Prostate gland (tissue), 2 donors: Measurements from ENCODE around the gene UNC5C. TPM values are rescaled to one million over a fixed set of nuclear protein-coding genes. Genes with fewer than 3 reads are reported as not detected.
A peak's percentile ranks its signal among the peaks of the same experiment; 100 is the strongest.

Experiments
- DNase-seq: peaks from one replicate; pipeline ENCODE4 v3.0.0-alpha.2; 2019; ENCODE audit warnings: low spot score
- H3K27ac ChIP-seq, 2 donors: fragments of 200-600 bp; sonication (generic); 2 replicates each; pipeline ENCODE4 v1.5.1; 2017 to 2019
- H3K27me3 ChIP-seq: fragments of 200-600 bp; sonication (generic); replicated peaks from 2 replicates; pipeline ENCODE4 v1.5.1; 2019; ENCODE audit not compliant: insufficient read depth
- H3K36me3 ChIP-seq, 2 donors: fragments of 200-600 bp; sonication (generic); 1 replicate in 1 of 2; 2 replicates in 1 of 2; pipeline versions ENCODE4 v1.5.1 to v1.8.1; 2017 to 2019
- H3K4me1 ChIP-seq: fragments of 200-600 bp; sonication (generic); replicated peaks from 2 replicates; pipeline ENCODE4 v1.5.1; 2019
- H3K4me3 ChIP-seq, 2 donors: fragments of 200-600 bp; sonication (generic); 2 replicates each; pipeline ENCODE4 v1.5.1; 2017 to 2019
- H3K9me3 ChIP-seq: fragments of 200-600 bp; sonication (generic); 2 replicates; pipeline ENCODE4 v1.5.1; 2017
- CTCF ChIP-seq, 4 experiments: fragments of 200-600 bp in 2 of 4; fragments of 450-650 bp in 2 of 4; sonication (generic) in 2 of 4; IDR thresholded peaks; 1 replicate in 3 of 4; 2 replicates in 1 of 4; pipeline ENCODE4 v1.5.1; 2016 to 2019; ENCODE audit warnings: antibody characterized with exemption in 4 of 4, mild to moderate bottlenecking in 2 of 4, moderate library complexity in 2 of 4
- POLR2A ChIP-seq: fragments of 450-650 bp; IDR thresholded peaks from one replicate; pipeline ENCODE4 v1.6.1; 2016; ENCODE audit warnings: antibody characterized with exemption, mild to moderate bottlenecking
- POLR2AphosphoS5 ChIP-seq: sonication (generic); formaldehyde crosslinking; IDR thresholded peaks from one replicate; pipeline ENCODE4 v1.6.1; 2017; ENCODE audit warnings: antibody characterized with exemption
- WGBS: methylation state at CpG from one replicate; pipeline ENCODE4 v1.1.5; 2018; 5-methylcytosine and 5-hydroxymethylcytosine counted together
- intact Hi-C: fragments of 100-400 bp; cut with DNase I; formaldehyde crosslinking; loops from one replicate; pipeline ENCODE4 v1.14.2; 2022
- total RNA-seq, 2 donors: library from RNA; depleted of rRNA; stranded (reverse); fragments of >200 nt; gene quantifications; one replicate each; pipeline ENCODE4 v1.1.0, GENCODE V29; 2016

Gene UNC5C
- total RNA-seq, 2 donors from 2014 or later = 1.8 to 15.5 TPM

DNA sequence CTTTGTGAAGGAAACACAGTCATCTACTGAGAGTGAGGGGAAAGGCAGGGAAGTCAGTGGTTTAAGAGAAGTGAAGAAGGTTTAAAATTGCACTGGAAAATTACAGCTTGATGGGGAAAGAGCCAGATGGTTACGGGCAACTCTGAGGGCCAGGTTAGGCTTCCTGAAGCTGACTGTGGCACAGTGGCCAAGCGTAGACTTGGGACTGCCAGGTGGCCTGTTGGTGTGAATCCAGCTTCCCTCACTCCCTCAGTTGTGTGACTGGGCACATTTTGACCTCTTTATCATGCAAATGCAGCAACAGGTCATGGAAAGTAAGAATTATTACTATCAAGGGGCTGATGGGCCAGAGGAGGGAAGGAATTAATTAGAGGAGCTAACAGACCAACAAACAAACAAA lies 390.1 kb downstream of the UNC5C start:
- Histone ChIP-seq H3K36me3 (no peaks in the 10 kb centered on the region), H3K27me3 (no peaks in the 10 kb centered on the region), H3K4me3 (no peak overlapping the region), H3K9me3 (no peaks in the 10 kb centered on the region), H3K4me1 (no peaks in the 10 kb centered on the region), H3K27ac (no peak overlapping the region)
- TF ChIP-seq POLR2AphosphoS5 (no peak), POLR2A (no peak), CTCF (IDR thresholded peaks at IDR 0.05) (no peak)
- intact Hi-C loops = loop anchor here (10.0 kb wide), 1 partner anchor 1996 kb away; no protein-coding TSS in a partner anchor
- 98% methylated on average over 2 of the region's 2 CpGs for WGBS
- DNase-seq = no peak

- Histone ChIP-seq H3K27me3 (no peaks in the 10 kb centered on the region), H3K27ac (no peak overlapping the region), H3K4me1 (no peaks in the 10 kb centered on the region), H3K36me3 (no peaks in the 10 kb centered on the region), H3K4me3 (no peak overlapping the region), H3K9me3 (no peaks in the 10 kb centered on the region)
- intact Hi-C loops = loop anchor here (10.0 kb wide), 1 partner anchor 1997 kb away; no protein-coding TSS in a partner anchor
- DNase-seq = no peak
- 92% methylated on average over 2 of the region's 2 CpGs for WGBS
- TF ChIP-seq CTCF (IDR thresholded peaks at IDR 0.05) = no peak
- no peak for TF ChIP-seq POLR2AphosphoS5
- no peak for TF ChIP-seq POLR2A
Measured at GRCh38 chr4:95158045-95158444, 390.7 kb downstream of the UNC5C start.

DNA sequence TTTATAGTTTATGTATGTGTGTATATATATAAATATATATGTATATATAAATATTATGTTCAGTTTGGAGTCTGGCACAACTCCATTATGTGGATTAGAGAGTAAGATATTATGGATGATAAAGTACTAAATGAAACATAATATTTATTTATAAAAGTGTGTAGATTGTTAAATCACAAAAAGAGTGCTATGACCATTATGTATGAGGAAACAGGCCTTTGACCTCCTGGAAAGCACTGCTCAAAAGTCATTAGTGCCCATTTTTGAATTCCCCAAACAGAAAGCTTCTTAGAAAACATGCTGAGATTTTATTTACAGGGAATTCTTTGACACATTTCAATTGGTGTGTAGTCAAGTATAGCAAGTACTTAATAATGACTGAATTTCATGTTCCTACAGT lies 391.2 kb downstream of the UNC5C start:
- TF ChIP-seq POLR2AphosphoS5 (no peak), CTCF (IDR thresholded peaks at IDR 0.05) (no peak), POLR2A (no peak)
- no peaks in the 10 kb centered on the region for H3K27me3 ChIP-seq
- H3K4me1 ChIP-seq = no peaks in the 10 kb centered on the region
- intact Hi-C loops = loop anchor here (10.0 kb wide), 1 partner anchor 1997 kb away; no protein-coding TSS in a partner anchor
- H3K27ac ChIP-seq = no peak overlapping the region
- no peaks in the 10 kb centered on the region for H3K36me3 ChIP-seq
- H3K4me3 ChIP-seq = no peak overlapping the region
- no peak for DNase-seq
- no peaks in the 10 kb centered on the region for H3K9me3 ChIP-seq

- no peaks in the 10 kb centered on the region for H3K27me3 ChIP-seq
- H3K4me3 ChIP-seq = no peak overlapping the region
- WGBS = 55% methylated on average over 3 of the region's 3 CpGs
- no peak for DNase-seq
- H3K36me3 ChIP-seq = no peaks in the 10 kb centered on the region
- no peak overlapping the region for H3K27ac ChIP-seq
- intact Hi-C loops = loop anchor here (10.0 kb wide), 1 partner anchor 1998 kb away; no protein-coding TSS in a partner anchor
- H3K4me1 ChIP-seq = no peaks in the 10 kb centered on the region
- no peaks in the 10 kb centered on the region for H3K9me3 ChIP-seq
- peak in 2 of 4 experiments; percentile 2 to 4 for TF ChIP-seq CTCF (IDR thresholded peaks at IDR 0.05)
- no peak for TF ChIP-seq POLR2A
Measured at GRCh38 chr4:95156452-95156765, 392.4 kb downstream of the UNC5C start.

GRCh38 chr4:95155759-95156451 lies 392.9 kb downstream of the UNC5C start:
- WGBS = 84% methylated on average over 2 of the region's 2 CpGs
- intact Hi-C loops = loop anchor here (10.0 kb wide), 1 partner anchor 1999 kb away; no protein-coding TSS in a partner anchor
- Histone ChIP-seq H3K9me3 (no peaks in the 10 kb centered on the region), H3K27me3 (no peaks in the 10 kb centered on the region), H3K4me3 (no peak overlapping the region), H3K27ac (no peak overlapping the region), H3K4me1 (no peaks in the 10 kb centered on the region), H3K36me3 (no peaks in the 10 kb centered on the region)
- no peak for DNase-seq
- peak; percentile 13 to 44 (median 35) for TF ChIP-seq CTCF (IDR thresholded peaks at IDR 0.05)
- no peak for TF ChIP-seq POLR2AphosphoS5
